HG02885 (cell line): ENCODE measurements around the gene RPN1.

Experiments
- ATAC-seq: cut with Tn5 transposase; IDR thresholded peaks from one replicate; pipeline ENCODE4 v1.9.1; 2021; ENCODE audit warnings: mild to moderate bottlenecking; ENCODE audit not compliant: unreplicated experiment, poor library complexity

Gene RPN1

GRCh38 chr3:128585189-128585588 is 65.4 kb downstream of the RPN1 start:
- ATAC-seq = no peak

DNA sequence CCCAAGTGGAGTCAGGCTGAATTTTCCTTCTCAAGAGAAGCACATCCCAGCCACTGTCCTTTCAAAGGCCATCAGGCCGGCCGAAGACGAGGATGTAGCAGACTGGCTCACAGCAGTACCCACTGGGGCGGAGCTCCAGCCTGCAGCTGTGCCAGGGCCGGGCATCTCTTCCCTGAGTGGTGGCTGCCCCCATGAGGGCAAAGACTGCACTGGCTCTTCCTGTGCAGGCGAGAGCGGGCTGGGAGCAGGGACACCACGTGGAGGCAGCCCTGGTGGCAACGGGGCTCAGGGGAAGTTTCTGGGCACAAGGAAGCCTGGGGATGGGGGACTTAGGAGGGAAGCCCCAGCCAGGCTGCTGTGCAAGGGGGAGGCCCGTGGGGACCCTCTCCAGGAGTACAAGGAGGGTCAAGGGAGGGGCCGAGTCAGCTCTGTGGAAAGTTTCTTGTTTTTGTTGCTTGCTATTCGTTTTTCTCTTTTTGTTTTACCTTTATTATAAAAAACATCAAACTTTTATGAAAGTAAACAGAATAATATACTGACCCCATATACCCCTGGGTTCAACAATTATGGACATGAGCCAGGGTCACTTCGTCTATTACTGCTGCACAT is 66.1 kb downstream of the RPN1 start:
- ATAC-seq = no peak

GRCh38 chr3:128581566-128581965 is 69.1 kb downstream of the RPN1 start:
- no peak for ATAC-seq

- ATAC-seq = no peak
Measured at GRCh38 chr3:128579927-128580326, 70.7 kb downstream of the RPN1 start.

GRCh38 chr3:128578346-128578745 is 72.3 kb downstream of the RPN1 start:
- ATAC-seq = no peak

GRCh38 chr3:128577711-128578110 is 72.9 kb downstream of the RPN1 start:
- no peak for ATAC-seq

- ATAC-seq = no peak
Measured at GRCh38 chr3:128576290-128576689, 74.3 kb downstream of the RPN1 start.

DNA sequence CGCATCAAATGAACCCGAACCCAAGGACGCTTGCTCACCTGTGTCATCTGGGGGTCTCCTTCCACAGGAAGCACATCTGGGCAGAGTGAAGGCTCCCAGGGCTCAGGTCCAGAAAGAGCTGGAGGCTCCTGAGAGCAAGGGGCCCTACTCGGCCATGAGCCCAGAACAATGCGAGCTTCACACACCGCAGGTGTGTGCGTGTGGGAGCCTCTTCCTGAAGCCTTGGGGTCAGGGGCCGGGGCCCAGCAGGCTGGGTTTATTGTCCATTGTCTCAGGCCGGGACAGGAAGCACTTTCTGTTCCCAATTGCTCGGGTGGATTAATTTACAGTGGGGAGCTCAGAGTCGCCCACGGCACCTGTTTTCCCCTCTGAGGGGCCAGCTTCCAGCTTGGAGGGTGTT is 74.8 kb downstream of the RPN1 start:
- ATAC-seq = no peak

GRCh38 chr3:128573707-128574162 is 76.9 kb downstream of the RPN1 start:
- ATAC-seq = no peak

DNA sequence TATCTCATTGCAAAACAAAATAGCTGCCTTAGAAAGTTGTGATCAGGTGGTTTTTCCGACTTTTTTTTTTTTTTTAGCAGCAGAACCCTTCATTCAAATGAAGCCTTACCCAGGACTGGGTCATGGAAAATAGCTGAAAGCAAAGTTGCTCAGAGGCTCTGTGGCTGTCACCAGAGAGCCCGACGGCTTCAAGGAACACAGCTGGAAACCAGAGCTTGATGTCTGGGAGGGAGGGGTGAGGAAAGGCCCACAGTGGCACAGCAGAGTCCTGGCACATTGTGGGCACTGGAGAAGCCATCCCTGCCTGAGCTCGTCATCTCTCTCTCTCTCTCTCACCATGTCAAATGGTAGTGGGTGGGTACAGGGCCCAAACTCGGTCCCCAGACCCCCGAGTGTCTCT is 77.5 kb downstream of the RPN1 start:
- ATAC-seq = no peak

- no peak for ATAC-seq
Measured at GRCh38 chr3:128572644-128573105, 77.9 kb downstream of the RPN1 start.

DNA sequence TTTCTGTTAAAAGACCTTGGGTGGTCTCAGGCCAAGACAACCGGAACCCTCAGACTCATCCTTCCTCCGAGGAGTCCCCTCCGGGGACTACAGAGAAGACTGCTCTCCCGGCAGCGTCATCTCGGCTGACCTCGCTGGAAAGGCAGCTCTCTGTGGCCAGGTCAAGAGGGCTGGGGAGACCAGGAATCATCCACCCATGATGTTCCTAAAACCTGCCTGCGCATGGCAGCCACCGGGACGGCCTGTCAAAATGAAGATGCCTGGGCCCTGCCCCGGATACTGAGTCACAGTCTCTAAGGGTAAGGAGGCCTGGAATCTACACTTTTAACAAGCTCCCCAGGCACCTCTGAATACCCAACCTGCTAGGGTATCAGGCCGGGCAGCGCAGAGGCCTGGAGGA is 78.6 kb downstream of the RPN1 start:
- no peak for ATAC-seq
